Fibroblast of gingiva (primary cell): ENCODE results near the gene WSB1.

Experiments used
- DNase-seq: peaks from one replicate; pipeline ENCODE4 v3.0.0-alpha.2; 2011; ENCODE audit warnings: low read depth

WSB1 gene

GRCh38 chr17:27357236-27357635, 63.3 kb downstream of the WSB1 start:
- DNase-seq = no peak

DNA sequence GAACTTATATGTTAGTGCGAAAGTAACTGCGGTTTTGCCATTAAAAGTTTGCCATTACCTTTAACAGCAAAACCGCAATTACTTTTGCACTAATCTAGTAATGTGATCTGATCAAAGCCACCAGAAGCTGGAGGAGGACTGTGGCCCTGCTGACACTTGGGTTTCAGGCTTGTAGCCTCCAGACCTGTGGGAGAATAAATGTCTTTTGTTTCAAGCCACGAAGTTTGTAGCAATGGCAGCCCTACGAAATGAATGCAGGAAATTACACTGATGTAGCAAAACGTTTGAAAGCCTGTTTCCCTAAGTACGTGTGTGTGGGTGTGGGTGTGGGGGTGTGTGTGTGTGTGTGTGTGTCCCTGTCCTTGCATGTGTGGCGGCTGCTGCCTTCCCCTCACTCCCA, 66.6 kb downstream of the WSB1 start:
- DNase-seq = no peak

DNA sequence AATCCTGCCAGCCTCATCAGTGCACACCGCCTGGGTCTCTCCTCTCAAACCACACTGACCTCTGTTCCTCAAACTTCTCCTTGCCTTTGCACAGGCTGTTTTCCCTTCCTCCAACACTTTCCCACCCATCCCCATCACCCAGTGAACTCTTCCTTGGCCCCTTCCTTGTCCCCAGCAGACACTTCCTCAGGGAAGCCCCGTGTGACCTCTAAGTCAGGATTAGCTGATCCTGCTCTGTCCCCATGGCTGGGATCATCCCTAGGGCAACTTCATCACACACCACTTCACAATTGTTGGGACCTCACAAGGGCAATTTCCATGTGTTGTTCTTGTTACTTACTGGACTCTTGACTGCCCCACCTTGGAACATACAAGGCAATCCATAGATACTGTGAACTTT, 67.8 kb downstream of the WSB1 start:
- DNase-seq = no peak

- no peak for DNase-seq
These were observed 68.6 kb downstream of the WSB1 start for GRCh38 chr17:27362503-27362902.

- no peak for DNase-seq
These were observed 69.0 kb downstream of the WSB1 start for GRCh38 chr17:27362909-27363308.

GRCh38 chr17:27363326-27363725, 69.4 kb downstream of the WSB1 start:
- DNase-seq = no peak
